ENCODE results near the gene OR2T10. TPM values are rescaled to one million over a fixed set of nuclear protein-coding genes. Genes with fewer than 3 reads are reported as not detected.

OR2T10 gene
- total and polyA plus RNA-seq, 2 experiments from 2014 or later = not detected

GRCh38 chr1:248599396-248599795 lies 1.9 kb upstream of the OR2T10 start:
- Histone ChIP-seq H3K9me3 (ENCODE audit: low read depth) (no peaks in the 10 kb centered on the region), H3K27me3 (no peaks in the 10 kb centered on the region), H3K4me1 (ENCODE audit: low read depth) (no peaks in the 10 kb centered on the region)

GRCh38 chr1:248596615-248597014 lies 885 bp downstream of the OR2T10 start:
- H3K4me3 ChIP-seq = no peak overlapping the region
- DNase-seq (ENCODE audit: low read depth in 1 of 2, low spot score in 1 of 2) = no peak
- H3K27ac ChIP-seq = no peak overlapping the region
- TF ChIP-seq CTCF (IDR thresholded peaks at IDR 0.05; ENCODE audit: low read depth, low read length) = no peak
- H3K27me3 ChIP-seq = no peaks in the 10 kb centered on the region
- H3K4me1 ChIP-seq (ENCODE audit: low read depth) = no peaks in the 10 kb centered on the region
- H3K36me3 ChIP-seq = no peaks in the 10 kb centered on the region
- no peaks in the 10 kb centered on the region for H3K9me3 ChIP-seq (ENCODE audit: low read depth)

More at GRCh38 chr1:248599396-248599795, 1.9 kb upstream of the OR2T10 start:
- TF ChIP-seq CTCF (IDR thresholded peaks at IDR 0.05; ENCODE audit: low read depth, low read length) = no peak
- no peaks in the 10 kb centered on the region for H3K36me3 ChIP-seq
- H3K4me3 ChIP-seq = no peak overlapping the region
- H3K27ac ChIP-seq = no peak overlapping the region
- DNase-seq (ENCODE audit: low read depth in 1 of 2, low spot score in 1 of 2) = no peak

- no peaks in the 10 kb centered on the region for H3K9me3 ChIP-seq (ENCODE audit: low read depth)
- no peak overlapping the region for H3K4me3 ChIP-seq
- no peaks in the 10 kb centered on the region for H3K27me3 ChIP-seq
- no peaks in the 10 kb centered on the region for H3K4me1 ChIP-seq (ENCODE audit: low read depth)
- H3K36me3 ChIP-seq = no peaks in the 10 kb centered on the region
- no peak for TF ChIP-seq CTCF (IDR thresholded peaks at IDR 0.05; ENCODE audit: low read depth, low read length)
- H3K27ac ChIP-seq = no peak overlapping the region
- DNase-seq (ENCODE audit: low read depth in 1 of 2, low spot score in 1 of 2) = no peak
Measured at GRCh38 chr1:248593226-248593625, 4.3 kb downstream of the OR2T10 start.

- no peak for TF ChIP-seq CTCF (IDR thresholded peaks at IDR 0.05; ENCODE audit: low read depth, low read length)
- no peaks in the 10 kb centered on the region for H3K36me3 ChIP-seq
- no peaks in the 10 kb centered on the region for H3K9me3 ChIP-seq (ENCODE audit: low read depth)
- DNase-seq (ENCODE audit: low read depth in 1 of 2, low spot score in 1 of 2) = no peak
- H3K4me1 ChIP-seq (ENCODE audit: low read depth) = no peaks in the 10 kb centered on the region
- no peak overlapping the region for H3K4me3 ChIP-seq
- H3K27me3 ChIP-seq = no peaks in the 10 kb centered on the region
- H3K27ac ChIP-seq = no peak overlapping the region
Measured at GRCh38 chr1:248592655-248593054, 4.8 kb downstream of the OR2T10 start.

- Histone ChIP-seq H3K4me3 (no peak overlapping the region), H3K9me3 (ENCODE audit: low read depth) (no peaks in the 10 kb centered on the region), H3K27me3 (no peaks in the 10 kb centered on the region), H3K36me3 (no peaks in the 10 kb centered on the region), H3K27ac (no peak overlapping the region), H3K4me1 (ENCODE audit: low read depth) (no peaks in the 10 kb centered on the region)
- no peak for TF ChIP-seq CTCF (IDR thresholded peaks at IDR 0.05; ENCODE audit: low read depth, low read length)
- no peak for DNase-seq (ENCODE audit: low read depth in 1 of 2, low spot score in 1 of 2)
Measured at GRCh38 chr1:248590055-248590454, 7.4 kb downstream of the OR2T10 start.

- Histone ChIP-seq H3K9me3 (ENCODE audit: low read depth) (no peaks in the 10 kb centered on the region), H3K4me3 (no peak overlapping the region), H3K36me3 (no peaks in the 10 kb centered on the region), H3K4me1 (ENCODE audit: low read depth) (no peaks in the 10 kb centered on the region), H3K27me3 (no peaks in the 10 kb centered on the region), H3K27ac (no peak overlapping the region)
- DNase-seq (ENCODE audit: low read depth in 1 of 2, low spot score in 1 of 2) = no peak
- TF ChIP-seq CTCF (IDR thresholded peaks at IDR 0.05; ENCODE audit: low read depth, low read length) = no peak
Measured at GRCh38 chr1:248589334-248589733, 8.2 kb downstream of the OR2T10 start.

Data from cardiac muscle cell (in vitro differentiated cells and primary cell).